Measurements from ENCODE around the gene KIAA1755. TPM values are rescaled to one million over a fixed set of nuclear protein-coding genes. Genes with fewer than 3 reads are reported as not detected.

KIAA1755 gene
- total and polyA plus RNA-seq, 12 donors, result 2.7 to 7.7 (median 5.2) TPM

- Histone ChIP-seq H3K36me3 (peaks cover 0 to 7% (median 0%) of the 10 kb centered on the region in 9 donors), H3K4me3 (no peak overlapping the region), H3K9me3 (no peaks in the 10 kb centered on the region), H3K27ac (no peak overlapping the region), H3K4me1 (peaks cover 0 to 22% (median 3%) of the 10 kb centered on the region in 9 donors), H3K27me3 (no peaks in the 10 kb centered on the region)
- peak; percentile 58 to 78 for DNase-seq
- intact Hi-C loops (cut with DNase I), result loop anchor here (1.0 to 10.0 kb wide), 15 partner anchors 49 to 659 kb away; partner anchors contain the start of genes TGM2 (in 5 of the 10) and VSTM2L (in 1 of the 10)
- WGBS, 2 donors, result 13 to 16% methylated on average over 11 of the region's 11 CpGs
- peak; percentile 34 to 77 (median 64) for ATAC-seq
- TF ChIP-seq, protein P1, sequence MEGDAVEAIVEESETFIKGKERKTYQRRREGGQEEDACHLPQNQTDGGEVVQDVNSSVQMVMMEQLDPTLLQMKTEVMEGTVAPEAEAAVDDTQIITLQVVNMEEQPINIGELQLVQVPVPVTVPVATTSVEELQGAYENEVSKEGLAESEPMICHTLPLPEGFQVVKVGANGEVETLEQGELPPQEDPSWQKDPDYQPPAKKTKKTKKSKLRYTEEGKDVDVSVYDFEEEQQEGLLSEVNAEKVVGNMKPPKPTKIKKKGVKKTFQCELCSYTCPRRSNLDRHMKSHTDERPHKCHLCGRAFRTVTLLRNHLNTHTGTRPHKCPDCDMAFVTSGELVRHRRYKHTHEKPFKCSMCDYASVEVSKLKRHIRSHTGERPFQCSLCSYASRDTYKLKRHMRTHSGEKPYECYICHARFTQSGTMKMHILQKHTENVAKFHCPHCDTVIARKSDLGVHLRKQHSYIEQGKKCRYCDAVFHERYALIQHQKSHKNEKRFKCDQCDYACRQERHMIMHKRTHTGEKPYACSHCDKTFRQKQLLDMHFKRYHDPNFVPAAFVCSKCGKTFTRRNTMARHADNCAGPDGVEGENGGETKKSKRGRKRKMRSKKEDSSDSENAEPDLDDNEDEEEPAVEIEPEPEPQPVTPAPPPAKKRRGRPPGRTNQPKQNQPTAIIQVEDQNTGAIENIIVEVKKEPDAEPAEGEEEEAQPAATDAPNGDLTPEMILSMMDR (IDR thresholded peaks at IDR 0.05), result peak; percentile 82 to 94 (median 91)
Measured at GRCh38 chr20:38221119-38221589, 39.4 kb downstream of the KIAA1755 start.

DNA sequence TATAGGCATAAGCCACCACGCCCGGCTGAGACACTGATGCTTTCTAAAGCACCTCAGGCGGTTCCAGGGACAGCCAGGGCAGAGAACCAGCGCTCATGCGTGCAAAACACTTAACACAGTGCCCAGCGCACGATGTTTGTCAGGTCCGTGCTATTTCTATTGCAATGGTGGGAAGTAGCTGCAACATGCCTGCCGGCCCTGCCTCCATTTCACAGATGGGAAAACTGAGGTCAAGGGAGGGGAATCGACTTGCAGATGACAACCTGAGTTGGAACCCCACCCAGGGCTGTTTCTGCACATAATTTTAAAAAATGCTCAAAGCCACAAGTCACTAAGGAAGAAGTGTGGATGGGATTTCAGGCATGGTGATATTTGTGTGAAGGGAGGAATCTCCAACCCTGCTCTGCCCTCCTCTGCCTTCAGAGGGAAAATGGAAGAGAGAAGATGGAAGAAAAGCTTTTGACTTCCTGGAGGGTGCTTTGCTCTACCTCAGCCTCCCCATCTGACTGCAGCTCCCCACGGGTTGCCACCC is 39.9 kb downstream of the KIAA1755 start:
- Histone ChIP-seq H3K27me3 (no peaks in the 10 kb centered on the region), H3K36me3 (peaks cover 0 to 5% (median 0%) of the 10 kb centered on the region in 9 donors), H3K4me1 (peaks cover 0 to 22% (median 3%) of the 10 kb centered on the region in 9 donors), H3K27ac (no peak overlapping the region), H3K4me3 (no peak overlapping the region), H3K9me3 (no peaks in the 10 kb centered on the region)
- TF ChIP-seq, protein P1 (IDR thresholded peaks at IDR 0.05), result no peak
- WGBS, 2 donors, result 70 to 81% methylated on average over 11 of the region's 11 CpGs
- DNase-seq, result no peak
- intact Hi-C loops (cut with DNase I), result loop anchor here (1.0 to 10.0 kb wide), 15 partner anchors 48 to 658 kb away; partner anchors contain the start of genes TGM2 (in 5 of the 10) and VSTM2L (in 1 of the 10)
- no peak for ATAC-seq

DNA sequence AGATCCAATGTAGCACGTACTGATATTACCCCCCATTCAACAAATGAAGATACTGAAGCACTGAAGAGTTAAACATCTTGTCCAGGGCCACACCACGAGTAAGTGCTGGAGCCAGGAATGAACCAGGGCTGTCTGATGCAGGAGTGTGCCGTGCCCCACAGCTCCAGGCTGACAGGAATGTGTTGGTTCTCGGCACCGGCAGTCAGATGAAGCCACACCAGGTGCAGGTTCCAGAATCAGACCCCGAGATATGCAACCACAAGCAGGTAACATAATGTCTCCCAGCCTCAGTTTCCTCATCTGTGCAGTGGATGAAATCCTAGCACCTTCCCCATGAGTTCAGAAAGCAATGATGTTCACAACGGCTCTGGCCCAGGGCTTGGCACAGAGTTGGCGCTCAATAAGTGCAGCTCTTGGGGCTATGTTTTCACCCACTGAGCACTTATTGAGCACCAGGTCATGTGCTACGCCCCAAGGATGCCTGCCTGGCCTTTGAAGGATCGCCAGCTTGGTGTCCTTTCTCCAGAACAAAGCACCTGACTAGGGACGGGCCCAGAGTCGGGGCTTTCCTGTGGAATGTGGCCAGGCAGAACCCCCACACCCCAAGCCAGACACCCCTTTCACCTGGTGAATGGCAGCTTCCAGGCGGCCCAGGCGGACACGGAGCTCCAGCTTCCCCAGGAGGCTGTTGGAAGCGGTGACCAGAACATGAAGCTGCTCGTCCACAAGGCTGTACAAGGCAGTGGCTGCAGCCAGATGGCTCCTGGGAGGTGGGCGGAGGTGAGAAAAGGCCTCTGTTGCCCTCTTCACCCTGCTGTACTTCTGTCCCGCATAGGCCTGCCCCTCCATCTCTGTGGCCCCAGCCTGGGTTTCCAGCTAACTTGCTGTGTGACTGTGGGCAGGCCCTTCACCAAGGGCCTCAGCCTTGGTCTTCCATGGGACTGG is 41.3 kb downstream of the KIAA1755 start:
- no peaks in the 10 kb centered on the region for H3K9me3 ChIP-seq
- H3K4me3 ChIP-seq, result no peak overlapping the region
- DNase-seq (no peak), ATAC-seq (no peak)
- WGBS, 2 donors, result 87 to 89% methylated on average over 18 to 19 of the region's 19 CpGs
- peaks cover 0 to 22% (median 3%) of the 10 kb centered on the region in 9 donors for H3K4me1 ChIP-seq
- peaks cover 0 to 5% (median 0%) of the 10 kb centered on the region in 9 donors for H3K36me3 ChIP-seq
- TF ChIP-seq, protein P1 (IDR thresholded peaks at IDR 0.05), result no peak
- H3K27me3 ChIP-seq, result no peaks in the 10 kb centered on the region
- intact Hi-C loops (cut with DNase I), result loop anchor here in 5 of 10 donors (2.0 to 10.0 kb wide), 6 partner anchors 42 to 654 kb away; partner anchors contain the start of genes TGM2 (in 1 of the 5) and VSTM2L (in 1 of the 5)
- peak overlapping the region in 2 of 10 donors; percentile 24 to 26 for H3K27ac ChIP-seq

DNA sequence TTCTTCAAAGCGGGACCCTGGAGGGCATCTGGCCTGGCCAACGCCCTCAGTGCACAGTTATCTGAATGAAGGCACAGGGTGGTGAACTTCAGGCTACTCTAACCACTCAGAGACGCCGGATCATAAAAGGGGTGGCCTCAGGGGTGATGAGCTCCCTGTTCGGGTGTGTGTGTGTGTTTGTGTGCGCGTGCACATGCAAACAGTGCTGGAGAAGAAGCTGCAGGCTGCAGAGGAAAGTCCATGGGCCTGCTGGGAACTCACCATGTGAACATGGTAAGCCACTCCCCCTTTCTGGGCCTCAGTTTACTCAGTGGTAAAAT is 42.0 kb downstream of the KIAA1755 start:
- ATAC-seq, result no peak
- no peaks in the 10 kb centered on the region for H3K27me3 ChIP-seq
- H3K4me1 ChIP-seq, result peaks cover 0 to 22% (median 3%) of the 10 kb centered on the region in 9 donors
- TF ChIP-seq, protein P1 (IDR thresholded peaks at IDR 0.05), result no peak
- DNase-seq, result no peak
- intact Hi-C loops (cut with DNase I), result loop anchor here in 5 of 10 donors (2.0 to 10.0 kb wide), 6 partner anchors 41 to 654 kb away; partner anchors contain the start of genes TGM2 (in 1 of the 5) and VSTM2L (in 1 of the 5)
- no peaks in the 10 kb centered on the region for H3K9me3 ChIP-seq
- peak overlapping the region in 4 of 10 donors; percentile 24 to 51 (median 32) for H3K27ac ChIP-seq
- H3K4me3 ChIP-seq, result no peak overlapping the region
- WGBS, 2 donors, result 91 to 92% methylated on average over 7 of the region's 7 CpGs
- H3K36me3 ChIP-seq, result peaks cover 0 to 5% (median 0%) of the 10 kb centered on the region in 9 donors

Measured in heart right ventricle (tissue), 16 donors.